Measurements from ENCODE around the gene IGF2BP3.
A peak's percentile ranks its signal among the peaks of the same experiment; 100 is the strongest.

Gene IGF2BP3

DNA sequence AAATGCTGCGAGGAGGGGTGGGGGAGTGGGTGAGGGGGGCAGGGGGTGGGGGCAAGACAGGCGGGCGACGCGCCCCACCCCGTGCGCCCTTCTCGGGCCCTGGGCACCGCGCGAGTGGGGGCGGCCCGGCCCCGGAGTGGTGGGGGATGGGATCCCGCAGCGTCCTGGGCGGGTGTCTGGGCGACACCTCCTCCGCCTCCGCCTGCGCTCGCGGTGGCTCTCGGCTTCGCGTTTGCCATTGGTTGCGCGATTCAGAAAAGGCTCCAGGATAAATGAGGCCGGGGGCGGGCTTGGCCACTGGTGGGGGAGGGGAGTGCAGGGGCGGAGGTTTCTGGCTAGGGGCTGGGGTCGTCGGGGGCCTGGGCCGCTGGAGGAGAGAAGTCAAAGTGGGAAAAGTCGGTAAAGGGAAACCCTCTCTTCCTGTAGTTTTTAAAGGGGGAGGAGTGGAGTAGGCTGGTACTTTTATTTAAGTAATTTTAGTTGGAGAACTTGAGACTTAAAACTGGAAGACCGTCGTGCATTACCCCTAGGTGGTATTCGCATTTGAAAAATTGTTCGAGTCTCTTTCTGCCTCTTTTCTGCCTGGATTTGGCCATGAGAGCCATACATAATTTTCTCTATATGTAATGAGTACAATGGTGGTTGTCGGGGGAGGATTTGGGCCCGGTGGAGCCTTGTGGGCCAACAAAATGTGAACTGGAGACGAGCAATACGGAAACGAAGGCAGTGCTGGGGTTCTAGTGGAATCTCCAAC is 992 bp upstream of the IGF2BP3 start:
- Histone ChIP-seq H3K27ac (ENCODE audit: low read depth, low read length) (no peak overlapping the region), H3K36me3 (ENCODE audit: insufficient read depth, low read length) (no peaks in the 10 kb centered on the region), H3K4me3 (ENCODE audit: low read depth in 1 of 2, low read length in 2 of 2) (no peak overlapping the region), H3K4me1 (ENCODE audit: insufficient read depth, low read length) (peaks cover 30% of the 10 kb centered on the region), H3K9ac (ENCODE audit: low read length) (no peak overlapping the region), H3K27me3 (ENCODE audit: control insufficient read depth in 1 of 2, insufficient read depth in 2 of 2, low read length in 2 of 2) (peaks cover 93% of the 10 kb centered on the region in 2 donors), H3K9me3 (ENCODE audit: low read length) (peaks cover 25% of the 10 kb centered on the region)

DNA sequence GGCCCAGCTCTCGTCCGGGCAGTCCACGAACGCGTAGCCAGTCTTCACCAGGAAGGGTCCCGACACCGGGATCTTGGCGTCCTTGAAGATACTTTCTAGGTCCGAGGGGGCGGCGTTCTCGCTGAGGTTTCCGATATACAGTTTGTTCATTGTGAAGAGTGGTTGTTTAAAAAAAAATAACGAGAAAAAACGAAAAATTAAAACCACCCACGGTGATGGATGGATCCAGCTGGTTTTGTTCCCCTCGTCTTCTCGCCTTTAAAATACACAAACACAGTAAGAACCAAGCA is 385 bp downstream of the IGF2BP3 start:
- H3K9me3 ChIP-seq (ENCODE audit: low read length): peaks cover 25% of the 10 kb centered on the region
- peaks cover 30% of the 10 kb centered on the region for H3K4me1 ChIP-seq (ENCODE audit: insufficient read depth, low read length)
- H3K9ac ChIP-seq (ENCODE audit: low read length): no peak overlapping the region
- H3K36me3 ChIP-seq (ENCODE audit: insufficient read depth, low read length): no peaks in the 10 kb centered on the region
- H3K27ac ChIP-seq (ENCODE audit: low read depth, low read length): no peak overlapping the region
- peaks cover 85 to 93% of the 10 kb centered on the region in 2 donors for H3K27me3 ChIP-seq (ENCODE audit: control insufficient read depth in 1 of 2, insufficient read depth in 2 of 2, low read length in 2 of 2)
- H3K4me3 ChIP-seq (ENCODE audit: low read depth in 1 of 2, low read length in 2 of 2): peak overlapping the region; percentile 16 to 38

- H3K9me3 ChIP-seq (ENCODE audit: low read length): peaks cover 21% of the 10 kb centered on the region
- no peak overlapping the region for H3K27ac ChIP-seq (ENCODE audit: low read depth, low read length)
- peaks cover 80 to 88% of the 10 kb centered on the region in 2 donors for H3K27me3 ChIP-seq (ENCODE audit: control insufficient read depth in 1 of 2, insufficient read depth in 2 of 2, low read length in 2 of 2)
- H3K36me3 ChIP-seq (ENCODE audit: insufficient read depth, low read length): no peaks in the 10 kb centered on the region
- peak overlapping the region; percentile 16 to 18 for H3K4me3 ChIP-seq (ENCODE audit: low read depth in 1 of 2, low read length in 2 of 2)
- no peak overlapping the region for H3K9ac ChIP-seq (ENCODE audit: low read length)
- peaks cover 25% of the 10 kb centered on the region for H3K4me1 ChIP-seq (ENCODE audit: insufficient read depth, low read length)
These were observed 936 bp downstream of the IGF2BP3 start for GRCh38 chr7:23469150-23469960.

- H3K27me3 ChIP-seq (ENCODE audit: control insufficient read depth in 1 of 2, insufficient read depth in 2 of 2, low read length in 2 of 2): peaks cover 77 to 80% of the 10 kb centered on the region in 2 donors
These were observed 1.7 kb downstream of the IGF2BP3 start for GRCh38 chr7:23468526-23469149.

DNA sequence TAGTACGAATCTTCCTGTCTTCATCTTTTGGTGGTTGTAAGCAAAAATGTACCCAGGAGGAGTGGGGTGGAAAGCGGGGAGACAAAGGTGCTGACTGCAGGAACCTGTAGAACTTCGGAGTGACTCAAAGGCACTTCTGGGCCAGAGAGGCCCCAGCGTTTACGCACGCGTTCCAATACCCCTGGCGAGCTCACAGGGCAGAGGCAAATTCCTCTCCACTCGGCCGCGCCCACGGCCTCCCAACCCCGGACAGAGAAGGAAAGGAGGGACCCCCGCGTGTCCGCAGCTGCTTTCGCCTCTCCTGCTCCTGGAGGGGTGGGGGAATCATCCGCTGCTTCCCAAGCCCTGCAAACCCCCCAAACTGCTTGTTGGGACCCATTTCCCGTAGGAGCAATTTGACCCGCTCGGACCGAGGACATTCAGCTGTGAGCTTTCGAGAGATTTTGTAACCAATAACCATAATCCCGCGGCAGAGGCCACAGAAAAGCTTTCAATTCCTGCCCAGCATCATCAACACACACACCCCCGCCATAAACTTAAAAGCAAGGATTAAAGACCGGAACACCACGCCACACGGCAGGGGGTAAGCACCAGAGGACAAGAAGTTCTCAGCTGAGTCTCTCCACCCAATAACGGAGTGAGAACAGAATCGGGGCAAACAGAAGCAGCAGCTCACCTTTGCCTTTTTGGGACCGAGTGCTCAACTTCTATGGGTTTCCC is 2.3 kb downstream of the IGF2BP3 start:
- no peaks in the 10 kb centered on the region for H3K36me3 ChIP-seq (ENCODE audit: insufficient read depth, low read length)
- H3K4me3 ChIP-seq (ENCODE audit: low read depth in 1 of 2, low read length in 2 of 2): no peak overlapping the region
- no peak overlapping the region for H3K9ac ChIP-seq (ENCODE audit: low read length)
- H3K27me3 ChIP-seq (ENCODE audit: control insufficient read depth in 1 of 2, insufficient read depth in 2 of 2, low read length in 2 of 2): peaks cover 74 to 77% of the 10 kb centered on the region in 2 donors
- H3K9me3 ChIP-seq (ENCODE audit: low read length): peaks cover 19% of the 10 kb centered on the region
- H3K27ac ChIP-seq (ENCODE audit: low read depth, low read length): no peak overlapping the region
- peaks cover 24% of the 10 kb centered on the region for H3K4me1 ChIP-seq (ENCODE audit: insufficient read depth, low read length)

More at GRCh38 chr7:23468526-23469149, 1.7 kb downstream of the IGF2BP3 start:
- Histone ChIP-seq H3K4me3 (ENCODE audit: low read depth in 1 of 2, low read length in 2 of 2) (peak overlapping the region; percentile 16 to 18), H3K9ac (ENCODE audit: low read length) (no peak overlapping the region), H3K4me1 (ENCODE audit: insufficient read depth, low read length) (peaks cover 24% of the 10 kb centered on the region), H3K36me3 (ENCODE audit: insufficient read depth, low read length) (no peaks in the 10 kb centered on the region), H3K27ac (ENCODE audit: low read depth, low read length) (no peak overlapping the region), H3K9me3 (ENCODE audit: low read length) (peaks cover 21% of the 10 kb centered on the region)

DNA sequence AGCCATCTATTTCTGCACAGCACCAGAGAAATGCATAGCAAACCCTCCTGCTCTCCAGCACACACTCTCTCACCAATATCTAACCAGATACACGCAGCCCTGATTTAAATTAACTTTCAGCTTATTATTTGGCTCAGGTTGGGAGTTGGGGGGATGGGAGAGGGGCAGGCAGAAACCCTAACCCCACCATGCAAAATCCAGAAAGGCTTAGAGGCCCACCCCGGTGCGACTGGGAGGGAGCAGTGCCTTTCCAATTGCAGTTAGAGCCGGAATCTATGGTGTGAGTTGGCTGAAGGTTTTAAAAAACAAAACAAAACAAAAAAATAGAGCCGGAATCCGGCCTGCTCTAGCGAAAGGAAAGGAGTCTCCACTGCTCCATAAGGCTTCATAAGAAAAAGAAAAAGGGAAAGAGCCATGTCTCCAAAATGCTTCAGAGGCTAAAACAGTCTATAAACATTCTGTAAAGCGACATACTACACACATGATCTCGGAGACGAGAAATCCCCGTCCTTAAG is 2.9 kb downstream of the IGF2BP3 start:
- peaks cover 13% of the 10 kb centered on the region for H3K9me3 ChIP-seq (ENCODE audit: low read length)
- H3K27ac ChIP-seq (ENCODE audit: low read depth, low read length): no peak overlapping the region
- no peaks in the 10 kb centered on the region for H3K36me3 ChIP-seq (ENCODE audit: insufficient read depth, low read length)
- H3K4me3 ChIP-seq (ENCODE audit: low read depth in 1 of 2, low read length in 2 of 2): no peak overlapping the region
- H3K4me1 ChIP-seq (ENCODE audit: insufficient read depth, low read length): peaks cover 24% of the 10 kb centered on the region
- H3K9ac ChIP-seq (ENCODE audit: low read length): no peak overlapping the region
- H3K27me3 ChIP-seq (ENCODE audit: control insufficient read depth in 1 of 2, insufficient read depth in 2 of 2, low read length in 2 of 2): peaks cover 67 to 72% of the 10 kb centered on the region in 2 donors

GRCh38 chr7:23462846-23463245 is 7.4 kb downstream of the IGF2BP3 start:
- H3K9me3 ChIP-seq (ENCODE audit: low read length): no peaks in the 10 kb centered on the region
- peaks cover 4% of the 10 kb centered on the region for H3K4me1 ChIP-seq (ENCODE audit: insufficient read depth, low read length)
- no peak overlapping the region for H3K9ac ChIP-seq (ENCODE audit: low read length)
- no peak overlapping the region for H3K4me3 ChIP-seq (ENCODE audit: low read depth in 1 of 2, low read length in 2 of 2)
- no peaks in the 10 kb centered on the region for H3K36me3 ChIP-seq (ENCODE audit: insufficient read depth, low read length)
- H3K27ac ChIP-seq (ENCODE audit: low read depth, low read length): no peak overlapping the region
- H3K27me3 ChIP-seq (ENCODE audit: control insufficient read depth in 1 of 2, insufficient read depth in 2 of 2, low read length in 2 of 2): peaks cover 26 to 27% of the 10 kb centered on the region in 2 donors

DNA sequence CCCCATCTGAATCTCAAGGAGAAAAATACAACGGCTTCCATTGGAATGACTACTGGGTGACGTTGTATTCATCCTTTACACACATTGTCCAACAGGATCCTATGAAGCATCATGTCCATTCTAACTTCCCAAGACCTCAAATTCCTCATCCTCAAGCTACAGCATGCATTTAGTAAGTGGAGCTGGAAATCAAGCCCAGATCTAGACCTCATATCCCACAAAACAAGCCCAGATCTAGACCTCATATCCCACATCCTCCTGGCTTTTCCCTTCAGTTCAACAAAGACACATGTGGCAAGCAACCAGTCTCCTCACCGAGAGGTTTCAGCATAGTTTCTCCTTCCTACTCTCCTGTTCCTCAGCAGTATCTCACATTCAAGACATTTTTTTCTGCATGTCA is 12.2 kb downstream of the IGF2BP3 start:
- Histone ChIP-seq H3K27ac (ENCODE audit: low read depth, low read length) (no peak overlapping the region), H3K27me3 (ENCODE audit: control insufficient read depth in 1 of 2, insufficient read depth in 2 of 2, low read length in 2 of 2) (peaks cover 0 to 2% of the 10 kb centered on the region in 2 donors), H3K4me3 (ENCODE audit: low read depth in 1 of 2, low read length in 2 of 2) (no peak overlapping the region), H3K9me3 (ENCODE audit: low read length) (no peaks in the 10 kb centered on the region), H3K9ac (ENCODE audit: low read length) (no peak overlapping the region), H3K36me3 (ENCODE audit: insufficient read depth, low read length) (no peaks in the 10 kb centered on the region), H3K4me1 (ENCODE audit: insufficient read depth, low read length) (no peaks in the 10 kb centered on the region)

DNA sequence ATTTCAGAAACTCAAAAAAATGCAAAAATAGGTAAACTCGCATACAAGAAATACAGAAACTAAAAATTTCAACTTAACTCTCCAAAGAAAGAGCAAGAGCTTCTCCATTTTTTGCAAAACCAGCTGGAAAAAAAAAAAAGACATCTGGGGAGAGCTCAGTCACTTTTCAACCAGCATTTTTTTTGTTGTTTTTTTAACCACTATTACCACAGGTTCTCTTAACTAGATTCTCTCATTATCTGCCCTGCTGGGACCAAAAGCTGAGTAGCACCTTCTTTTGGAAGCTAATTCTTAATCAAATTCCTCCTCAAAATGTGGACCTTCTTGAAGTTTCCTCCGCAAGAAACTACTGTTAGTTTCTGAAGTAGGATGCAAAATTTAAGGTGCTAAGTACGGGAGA is 14.2 kb downstream of the IGF2BP3 start:
- H3K4me1 ChIP-seq (ENCODE audit: insufficient read depth, low read length): no peaks in the 10 kb centered on the region
- H3K27ac ChIP-seq (ENCODE audit: low read depth, low read length): no peak overlapping the region
- H3K4me3 ChIP-seq (ENCODE audit: low read depth in 1 of 2, low read length in 2 of 2): no peak overlapping the region
- H3K36me3 ChIP-seq (ENCODE audit: insufficient read depth, low read length): no peaks in the 10 kb centered on the region
- H3K9me3 ChIP-seq (ENCODE audit: low read length): no peaks in the 10 kb centered on the region
- no peak overlapping the region for H3K9ac ChIP-seq (ENCODE audit: low read length)
- no peaks in the 10 kb centered on the region for H3K27me3 ChIP-seq (ENCODE audit: control insufficient read depth in 1 of 2, insufficient read depth in 2 of 2, low read length in 2 of 2)

- Histone ChIP-seq H3K9ac (ENCODE audit: low read length) (no peak overlapping the region), H3K4me3 (ENCODE audit: low read depth in 1 of 2, low read length in 2 of 2) (no peak overlapping the region), H3K9me3 (ENCODE audit: low read length) (no peaks in the 10 kb centered on the region), H3K27ac (ENCODE audit: low read depth, low read length) (no peak overlapping the region), H3K4me1 (ENCODE audit: insufficient read depth, low read length) (no peaks in the 10 kb centered on the region), H3K36me3 (ENCODE audit: insufficient read depth, low read length) (no peaks in the 10 kb centered on the region), H3K27me3 (ENCODE audit: control insufficient read depth in 1 of 2, insufficient read depth in 2 of 2, low read length in 2 of 2) (no peaks in the 10 kb centered on the region)
These were observed 15.3 kb downstream of the IGF2BP3 start for GRCh38 chr7:23454881-23455526.
